DMS53 treated with DMSO at 0.1 percent for 48 hours (cell line): ENCODE data around the gene GMPPB.
"Not testable (repeated sequence)": the region's sequence is repeated elsewhere in the genome, so short reads cannot be mapped to it uniquely, and the experiment has no call there.

Experiments used
- DNase-seq: peaks from one replicate; lab custom pipeline; 2025; ENCODE audit not compliant: unreplicated experiment; lab: John Stamatoyannopoulos, UW

The GMPPB gene

DNA sequence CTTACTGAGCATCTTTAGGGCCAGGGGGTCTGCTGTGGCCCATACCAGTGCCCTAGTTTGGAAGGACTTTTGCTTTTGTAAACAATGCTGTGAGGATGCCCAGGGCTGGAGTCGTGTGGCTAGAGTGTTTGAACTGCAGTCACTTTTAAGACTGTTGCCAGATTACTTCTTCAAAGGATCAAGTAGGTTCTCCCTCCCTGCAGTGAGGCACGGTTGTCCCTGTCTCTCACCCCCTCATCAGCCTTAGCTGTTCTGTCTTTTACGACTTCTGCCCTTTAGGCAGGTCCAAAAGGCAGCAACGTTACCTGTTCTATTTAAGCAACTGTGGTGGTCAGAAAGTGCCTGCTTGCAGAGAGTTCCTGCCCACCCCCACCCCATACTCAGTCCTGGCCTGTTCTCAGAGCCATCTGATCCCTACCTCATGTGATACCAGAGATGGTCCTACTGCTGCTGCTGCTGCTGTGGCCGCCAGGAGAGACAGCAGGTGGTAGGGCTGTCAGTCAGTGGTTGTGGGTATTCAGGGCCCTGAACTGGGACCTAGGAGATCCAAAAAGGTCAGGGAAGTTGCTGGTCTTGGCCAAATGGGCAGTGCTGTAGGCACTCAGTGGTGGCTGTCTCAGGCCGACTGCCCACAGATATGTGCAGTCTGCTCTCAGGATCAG lies 29.2 kb downstream of the GMPPB start:
- not testable (repeated sequence) for DNase-seq

DNA sequence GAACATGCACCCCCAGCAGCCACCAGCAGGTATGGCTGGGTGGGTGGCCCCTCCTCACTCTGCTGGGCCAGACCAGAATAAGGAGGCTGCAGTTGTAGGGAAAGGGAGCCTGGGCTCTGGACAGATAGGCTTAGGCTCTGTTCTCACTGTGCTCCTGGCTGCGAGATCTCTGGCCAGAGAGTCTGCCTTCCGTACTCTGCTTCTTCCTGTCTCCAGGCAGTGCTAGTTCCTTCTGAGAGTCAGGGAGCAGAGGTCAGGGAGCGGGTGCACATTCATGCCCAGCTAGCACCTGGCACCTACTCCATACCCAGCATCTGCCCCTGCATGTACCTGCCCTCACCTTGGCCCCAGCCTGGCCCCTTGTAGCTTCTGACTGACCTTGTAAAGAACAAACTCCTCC lies 32.3 kb downstream of the GMPPB start:
- DNase-seq = not testable (repeated sequence)

DNA sequence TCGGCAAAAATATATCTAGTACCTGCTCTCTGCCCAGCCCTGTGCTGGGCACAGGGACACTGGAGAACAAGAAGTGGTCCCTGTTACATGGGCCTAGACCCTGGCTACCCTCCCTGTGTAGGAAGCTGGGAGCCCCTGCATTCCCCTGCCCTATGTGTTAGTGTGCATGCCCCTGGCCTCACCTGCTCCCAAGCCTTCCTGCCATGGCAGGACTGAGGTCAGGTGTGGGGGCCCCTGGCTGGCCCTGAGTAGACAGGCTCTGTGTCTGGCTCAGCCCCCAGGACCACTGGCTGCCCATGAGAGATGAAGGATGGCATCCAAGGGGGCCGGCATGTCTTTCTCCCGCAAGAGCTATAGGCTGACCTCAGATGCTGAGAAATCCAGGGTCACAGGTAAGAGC lies 32.9 kb downstream of the GMPPB start:
- not testable (repeated sequence) for DNase-seq

- not testable (repeated sequence) for DNase-seq
These were observed 33.7 kb downstream of the GMPPB start for GRCh38 chr3:49689908-49690624.

- DNase-seq = no peak
These were observed 34.5 kb downstream of the GMPPB start, which contains the start of the genes MST1 and RNF123 for GRCh38 chr3:49689046-49689907. TSS of gene MST1 (minus strand) at chr3:49689474. CDS start at chr3:49688691, 783 bp downstream. TSS of gene RNF123 (plus strand) at chr3:49689557. CDS start at chr3:49691166, 1,609 bp downstream.

GRCh38 chr3:49688338-49689045 lies 35.3 kb downstream of the GMPPB start:
- DNase-seq = not testable (repeated sequence)

- not testable (repeated sequence) for DNase-seq
These were observed 36.3 kb downstream of the GMPPB start for GRCh38 chr3:49687424-49687795.

DNA sequence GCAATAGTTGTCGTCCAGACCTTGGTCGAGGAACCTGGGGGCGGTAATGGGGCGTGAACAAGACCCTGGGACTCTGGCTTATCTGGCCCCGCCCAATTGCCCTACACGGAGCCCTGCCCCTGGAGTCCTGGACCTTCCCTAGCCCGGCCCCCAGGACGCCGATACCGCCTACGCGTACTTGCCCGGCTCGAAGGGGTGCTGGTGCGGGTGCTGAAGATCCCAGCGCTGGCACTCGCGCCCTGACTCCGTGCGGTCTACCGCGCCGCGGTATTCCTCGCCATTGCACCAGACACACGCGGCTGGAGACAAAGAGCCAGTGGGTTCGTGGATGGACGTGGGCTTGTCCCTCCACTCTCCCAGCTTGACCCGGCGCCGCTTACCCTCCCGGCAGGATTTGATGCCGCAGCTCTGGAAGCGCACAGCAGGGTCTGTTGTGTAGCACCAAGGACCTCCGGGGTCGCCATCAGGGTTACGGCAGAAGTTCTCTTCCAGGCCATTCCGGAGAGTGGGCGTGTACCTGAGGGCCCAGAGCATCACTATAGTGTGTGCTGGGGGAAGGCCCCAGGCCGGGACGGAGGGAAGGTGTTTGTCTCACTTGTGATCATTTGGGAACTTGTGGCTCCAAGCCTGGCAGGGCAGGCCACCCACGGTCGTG lies 36.9 kb downstream of the GMPPB start:
- DNase-seq = not testable (repeated sequence)

DNA sequence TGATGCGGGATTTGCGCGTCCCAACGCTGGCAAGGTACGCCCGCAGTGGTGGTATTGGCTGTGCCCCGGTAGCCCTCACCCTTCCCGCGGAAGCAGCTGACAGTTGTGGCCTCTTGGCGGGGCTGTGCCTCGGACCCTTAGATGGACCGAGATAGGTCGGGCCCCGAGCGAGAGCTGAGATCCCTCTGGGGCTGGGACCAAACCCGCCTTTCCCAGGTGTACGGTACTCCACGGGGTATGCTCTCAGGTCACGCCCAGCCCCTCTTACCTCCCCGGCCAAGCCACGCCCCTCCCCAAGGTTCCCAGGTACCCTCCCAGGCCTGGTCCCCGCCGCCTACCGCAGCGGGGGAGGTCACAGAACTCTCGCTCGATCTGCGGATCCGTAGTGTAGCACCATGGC lies 37.4 kb downstream of the GMPPB start:
- DNase-seq = not testable (repeated sequence)

DNA sequence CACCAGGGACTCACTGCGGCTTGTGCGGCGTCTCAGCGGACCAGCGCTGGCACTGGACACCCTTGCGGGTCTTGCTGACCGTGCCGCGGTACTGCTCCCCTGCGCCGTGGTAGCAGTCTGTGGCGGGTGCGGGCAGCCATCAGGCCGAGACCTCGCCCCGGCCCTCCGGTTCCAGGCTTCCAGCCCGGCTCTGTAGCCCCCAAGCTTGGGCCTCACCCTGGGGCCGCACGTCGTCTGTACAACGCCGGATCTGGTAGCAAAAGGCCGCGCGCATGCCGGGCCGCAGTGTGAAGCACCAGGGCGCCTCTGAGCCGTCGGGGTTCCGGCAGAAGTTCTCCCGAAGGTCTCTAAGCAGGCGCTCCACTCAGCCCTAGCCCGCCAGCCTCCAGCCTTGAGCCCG lies 37.9 kb downstream of the GMPPB start:
- not testable (repeated sequence) for DNase-seq

GRCh38 chr3:49685103-49685502 lies 38.6 kb downstream of the GMPPB start:
- DNase-seq = not testable (repeated sequence)

DNA sequence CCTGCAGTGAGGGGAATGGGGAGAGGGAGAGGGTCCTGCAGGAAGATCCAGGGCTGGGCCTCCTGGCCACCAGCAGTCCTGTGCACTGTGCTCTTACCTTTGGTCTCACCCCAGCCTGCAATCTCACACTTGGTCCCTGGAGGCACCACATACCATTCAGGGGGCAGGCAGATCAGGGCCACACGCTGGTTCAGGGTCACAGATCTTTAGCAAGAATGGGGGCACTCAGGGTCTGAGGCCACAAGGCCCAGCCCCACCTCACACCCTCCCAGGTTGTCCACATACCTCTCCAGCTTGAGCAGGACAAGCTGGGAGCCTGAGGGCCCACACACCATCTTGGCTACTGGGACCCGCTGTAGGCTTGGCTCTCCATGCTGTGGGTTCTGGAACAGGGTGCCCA lies 39.3 kb downstream of the GMPPB start:
- DNase-seq = not testable (repeated sequence)

GRCh38 chr3:49683162-49683561 lies 40.6 kb downstream of the GMPPB start:
- DNase-seq = no peak

- DNase-seq = no peak
These were observed 42.2 kb downstream of the GMPPB start for GRCh38 chr3:49681543-49681942.

- DNase-seq = no peak
These were observed 42.6 kb downstream of the GMPPB start for GRCh38 chr3:49681232-49681522.

DNA sequence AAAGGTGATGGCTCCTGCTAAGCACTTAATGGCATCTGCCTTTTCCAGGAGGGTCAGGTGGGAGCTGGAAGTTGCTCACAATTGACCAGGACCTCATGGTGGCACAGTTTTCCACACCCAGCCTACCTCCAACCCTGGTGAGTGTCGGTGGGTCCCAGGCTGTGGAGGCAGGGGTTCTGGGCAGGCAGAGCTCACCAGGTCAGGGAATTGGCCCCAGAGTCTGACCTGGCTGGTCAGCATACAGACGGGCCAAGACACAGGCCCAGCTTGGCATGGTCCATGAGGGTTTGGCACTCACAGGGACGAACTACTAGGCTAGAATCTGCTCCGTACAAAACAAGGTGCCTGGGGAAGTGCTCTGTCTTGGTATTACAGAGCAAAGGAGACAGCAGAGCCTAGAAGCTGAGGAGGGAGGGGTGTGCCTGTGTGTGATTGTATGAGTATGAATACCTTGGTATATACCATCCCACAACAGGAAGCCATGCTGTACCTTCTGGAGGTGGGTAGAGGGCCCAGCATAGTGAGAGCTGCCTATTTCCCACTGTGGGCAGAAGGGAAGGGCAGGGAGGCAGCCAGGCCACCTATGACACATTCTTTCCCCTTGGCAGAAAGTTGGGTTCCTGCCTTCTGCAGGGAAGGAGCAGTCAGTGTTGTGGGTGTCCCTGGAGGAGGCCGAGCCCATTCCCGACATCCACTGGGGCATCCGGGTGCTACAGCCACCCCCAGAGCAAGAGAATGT lies 43.1 kb downstream of the GMPPB start:
- no peak for DNase-seq

GRCh38 chr3:49675912-49676311 lies 47.8 kb downstream of the GMPPB start:
- no peak for DNase-seq

- DNase-seq = no peak
These were observed 49.2 kb downstream of the GMPPB start for GRCh38 chr3:49674497-49674983.

GRCh38 chr3:49673715-49674496 lies 49.8 kb downstream of the GMPPB start, which contains the start of gene APEH:
TSS of gene APEH (plus strand) at chr3:49674351. CDS start at chr3:49674402, 51 bp downstream.
- DNase-seq = no peak
